GM12801 (cell line): ENCODE data around the gene CIZ1.

Experiments used
- TF ChIP-seq, protein P1 (sequence below): IDR thresholded peaks from one replicate; pipeline ENCODE4 v1.5.1; 2011; ENCODE audit warnings: control low read depth; ENCODE audit not compliant: insufficient read length; ENCODE audit errors: extremely low read depth

Gene CIZ1

DNA sequence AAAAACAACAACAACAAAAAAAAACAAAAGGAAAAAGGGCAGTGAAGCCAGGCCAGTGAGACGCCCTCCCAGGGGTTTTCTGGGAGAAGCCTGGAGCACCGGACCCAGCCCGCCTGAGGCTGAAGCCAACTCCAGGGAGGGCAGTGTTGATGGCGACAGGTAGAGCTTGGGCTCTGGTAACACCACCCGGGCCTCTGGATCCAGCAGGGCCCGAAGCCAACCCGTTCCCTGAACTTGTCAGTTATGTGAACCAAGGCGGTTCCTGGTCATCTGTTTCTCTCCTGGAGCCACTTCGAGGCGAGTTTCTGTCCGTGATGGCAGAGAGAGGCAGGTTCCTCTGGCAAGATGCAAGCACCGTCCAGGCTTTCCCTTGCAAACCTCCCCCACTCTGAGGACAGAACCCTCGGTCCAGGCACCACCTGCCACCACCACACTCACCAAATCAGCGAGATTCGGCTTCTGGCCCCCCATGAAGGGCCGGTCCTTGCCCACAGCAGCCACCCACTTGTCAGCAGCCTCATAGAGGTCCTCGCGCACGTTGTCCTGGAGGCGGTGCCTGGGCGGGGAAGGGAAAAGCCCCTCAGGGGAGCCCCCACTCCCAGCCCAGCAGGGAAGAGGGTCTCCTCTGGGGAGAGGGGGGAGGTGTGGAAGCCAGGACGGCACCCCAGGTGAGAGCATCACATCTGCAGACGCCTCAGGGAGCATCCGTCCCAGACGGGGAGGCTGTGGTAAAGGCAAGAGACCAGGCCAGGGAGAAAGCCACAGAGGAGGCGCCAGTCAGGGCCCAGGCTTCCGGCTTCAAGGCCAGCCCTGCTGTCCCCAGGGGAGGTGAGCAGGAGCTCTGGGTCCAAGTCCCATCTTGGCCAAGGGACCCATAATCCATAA, 69.2 kb downstream of the CIZ1 start:
- TF ChIP-seq, protein P1, sequence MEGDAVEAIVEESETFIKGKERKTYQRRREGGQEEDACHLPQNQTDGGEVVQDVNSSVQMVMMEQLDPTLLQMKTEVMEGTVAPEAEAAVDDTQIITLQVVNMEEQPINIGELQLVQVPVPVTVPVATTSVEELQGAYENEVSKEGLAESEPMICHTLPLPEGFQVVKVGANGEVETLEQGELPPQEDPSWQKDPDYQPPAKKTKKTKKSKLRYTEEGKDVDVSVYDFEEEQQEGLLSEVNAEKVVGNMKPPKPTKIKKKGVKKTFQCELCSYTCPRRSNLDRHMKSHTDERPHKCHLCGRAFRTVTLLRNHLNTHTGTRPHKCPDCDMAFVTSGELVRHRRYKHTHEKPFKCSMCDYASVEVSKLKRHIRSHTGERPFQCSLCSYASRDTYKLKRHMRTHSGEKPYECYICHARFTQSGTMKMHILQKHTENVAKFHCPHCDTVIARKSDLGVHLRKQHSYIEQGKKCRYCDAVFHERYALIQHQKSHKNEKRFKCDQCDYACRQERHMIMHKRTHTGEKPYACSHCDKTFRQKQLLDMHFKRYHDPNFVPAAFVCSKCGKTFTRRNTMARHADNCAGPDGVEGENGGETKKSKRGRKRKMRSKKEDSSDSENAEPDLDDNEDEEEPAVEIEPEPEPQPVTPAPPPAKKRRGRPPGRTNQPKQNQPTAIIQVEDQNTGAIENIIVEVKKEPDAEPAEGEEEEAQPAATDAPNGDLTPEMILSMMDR = no peak

DNA sequence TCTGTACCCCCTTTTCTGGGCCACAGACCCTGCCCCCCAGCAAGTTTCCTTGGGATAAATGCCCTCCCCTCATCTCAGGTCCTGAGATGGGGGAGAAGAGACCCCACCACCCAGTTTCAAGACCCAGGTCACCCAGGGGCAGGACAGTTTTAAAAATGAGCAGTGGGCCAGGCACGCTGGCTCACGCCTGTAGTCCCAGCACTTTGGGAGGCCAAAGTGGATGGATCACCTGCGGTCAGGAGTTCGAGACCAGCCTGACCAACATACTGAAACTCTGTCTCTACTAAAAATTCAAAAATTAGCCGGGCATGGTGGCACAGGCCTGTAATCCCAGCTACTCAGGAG, 69.9 kb downstream of the CIZ1 start:
- TF ChIP-seq, protein P1 = no peak

DNA sequence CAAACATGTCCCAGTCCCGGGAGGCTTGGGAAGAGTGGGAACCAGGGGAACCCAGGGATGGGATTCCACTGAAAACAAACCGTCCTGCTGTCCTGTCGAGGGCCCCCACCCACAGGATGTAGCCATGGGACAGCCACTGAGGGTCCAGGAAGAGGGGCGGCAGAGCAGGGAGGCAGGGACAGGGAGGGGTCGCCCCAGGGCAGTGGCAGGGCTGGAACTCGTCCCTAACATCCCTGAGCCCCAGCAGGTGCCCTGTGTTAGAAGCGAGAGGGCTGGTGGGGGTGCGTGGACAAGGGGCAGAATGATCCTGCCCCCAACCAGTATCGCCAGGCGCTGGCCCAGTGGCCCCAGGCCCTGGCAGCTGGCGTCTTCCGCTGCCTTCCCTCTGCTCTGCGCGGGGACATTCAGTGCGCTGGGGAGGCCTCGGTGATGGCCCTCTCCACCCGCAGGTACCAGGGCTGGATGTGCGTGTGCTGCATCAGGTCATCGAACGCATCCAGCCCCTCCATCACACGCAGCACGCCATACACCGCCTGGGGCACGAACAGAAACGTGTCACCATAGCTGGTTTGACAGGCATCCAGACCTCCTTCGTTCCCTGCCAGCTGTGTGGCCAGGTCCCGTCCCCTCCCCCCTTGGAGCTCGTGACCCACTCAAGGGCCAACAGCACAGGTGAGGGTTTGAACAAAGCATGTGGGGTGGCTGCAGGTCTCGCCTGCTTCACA, 70.5 kb downstream of the CIZ1 start:
- TF ChIP-seq, protein P1 = no peak

DNA sequence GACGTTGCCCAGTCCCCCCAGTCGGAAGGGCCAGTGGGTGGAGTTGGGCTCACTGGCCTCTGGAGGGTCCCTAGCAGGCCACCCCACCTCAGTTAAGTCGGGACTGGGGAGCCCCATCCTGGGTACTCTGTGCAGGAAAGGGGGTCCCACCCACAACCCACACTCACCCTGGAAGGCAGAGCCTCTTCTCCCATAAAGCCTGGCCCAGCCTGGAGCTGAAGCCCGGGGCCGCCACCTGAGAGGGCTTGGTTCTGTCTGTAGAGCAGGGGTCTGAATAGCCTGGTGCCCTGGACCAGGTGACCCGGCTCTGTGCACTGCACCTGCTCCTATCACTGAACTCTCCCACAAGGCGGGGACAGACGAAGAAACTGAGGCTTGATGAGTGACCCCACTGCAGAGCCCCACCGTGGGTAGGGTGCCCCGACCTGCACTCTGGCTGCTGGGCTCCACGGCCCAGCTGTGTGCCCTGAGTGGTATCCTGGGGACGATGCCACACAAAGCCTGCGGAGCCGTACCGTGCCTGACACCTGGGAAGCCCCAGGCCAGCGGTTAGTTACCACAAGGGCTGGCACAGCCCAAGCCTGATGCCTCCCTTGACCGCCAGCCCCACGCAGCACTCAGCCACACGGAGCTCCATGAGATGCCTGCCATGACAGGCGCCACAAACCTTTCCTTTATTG, 71.2 kb downstream of the CIZ1 start:
- TF ChIP-seq, protein P1 = no peak

DNA sequence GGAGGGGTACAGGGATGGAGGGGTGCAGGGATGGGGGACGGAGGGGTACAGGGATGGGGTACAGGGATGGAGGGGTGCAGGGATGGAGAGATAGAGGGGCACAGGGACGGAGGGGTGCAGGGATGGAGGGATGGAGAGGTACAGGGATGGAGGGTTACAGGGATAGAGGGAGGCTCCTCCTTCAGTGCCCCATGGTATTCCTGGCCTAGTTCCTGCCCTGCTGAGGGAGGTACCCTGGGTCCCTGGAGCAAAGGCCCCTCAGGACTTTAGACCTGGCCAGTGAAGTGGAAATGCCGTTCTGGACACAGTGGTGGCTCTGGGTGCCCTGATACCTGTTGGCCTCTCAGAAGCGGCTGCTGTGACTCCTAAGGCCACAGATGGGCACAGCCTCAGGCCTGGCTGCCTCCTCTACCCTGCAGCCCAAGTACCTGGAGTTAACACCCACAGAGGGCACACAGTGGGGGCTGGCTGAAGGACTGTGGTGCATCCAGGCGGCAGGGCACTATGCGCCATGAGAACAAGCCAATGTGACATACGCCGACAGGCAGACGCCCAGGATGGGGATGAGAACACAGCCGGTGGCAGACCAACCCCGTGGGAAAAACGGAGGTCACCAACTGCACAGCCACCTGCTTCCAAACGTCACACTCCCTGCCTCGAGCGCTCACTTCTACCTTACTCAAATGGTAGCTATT, 72.3 kb downstream of the CIZ1 start:
- TF ChIP-seq, protein P1 = no peak

DNA sequence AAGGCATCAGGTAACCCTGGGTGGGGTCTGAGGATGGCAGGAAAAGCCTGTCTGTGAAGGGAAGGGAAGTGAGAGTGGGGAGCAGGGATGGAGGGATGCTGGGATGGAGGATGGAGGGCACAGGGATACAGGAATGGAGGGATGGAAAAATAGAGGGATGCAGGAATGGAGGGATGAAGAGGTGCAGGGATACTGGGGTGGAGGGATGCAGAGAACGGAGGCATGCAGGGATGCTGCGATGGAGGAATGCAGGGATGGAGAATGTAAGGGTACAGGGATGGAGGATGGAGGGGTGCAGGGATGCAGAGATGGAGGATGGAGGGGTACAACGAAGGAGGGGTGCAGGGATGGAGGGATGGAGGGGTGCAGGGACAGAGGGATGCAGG, 72.9 kb downstream of the CIZ1 start:
- TF ChIP-seq, protein P1 = no peak
